PC-9 (cell line): ENCODE results near the gene HEXIM1. TPM values are rescaled to one million over a fixed set of nuclear protein-coding genes. Genes with fewer than 3 reads are reported as not detected.

Experiments used
- BruUV-seq: library from RNA; stranded (reverse); fragments of 400-500 nt; replicated peaks from 2 replicates; lab custom pipeline; 2021; lab: Mats Ljungman, UMichigan
- CTCF ChIA-PET: fragments of 300-600 bp; sonication (Branson Sonifier 250); formaldehyde crosslinking; loops from one replicate; lab custom pipeline; 2022; ENCODE audit warnings: antibody characterized with exemption; lab: Charles Lee
- POLR2A ChIA-PET: fragments of 300-600 bp; sonication (Branson Sonifier 250); formaldehyde crosslinking; loops from one replicate; lab custom pipeline; 2022; ENCODE audit warnings: antibody characterized with exemption; ENCODE audit not compliant: unreplicated experiment; lab: Charles Lee
- DNase-seq, 2 experiments: peaks; one replicate each; pipeline versions ENCODE4 v3.0.0 to v3.0.0-alpha.2; 2015 to 2022; ENCODE audit warnings: mixed read lengths in 1 of 2
- H2AFZ ChIP-seq: fragments of 200-600 bp; sonication (generic); 2 replicates; pipeline ENCODE4 v1.8.1; 2017; ENCODE audit warnings: antibody characterized with exemption
- H3F3A ChIP-seq: fragments of 200-600 bp; sonication (generic); 2 replicates; pipeline ENCODE4 v1.8.1; 2017; ENCODE audit warnings: antibody characterized with exemption, mild to moderate bottlenecking, low read depth; ENCODE audit not compliant: insufficient read depth
- H3K27ac ChIP-seq: fragments of 200-600 bp; sonication (generic); 2 replicates; pipeline ENCODE4 v1.6.1; 2016; ENCODE audit warnings: mixed run types
- H3K27me3 ChIP-seq: fragments of 200-600 bp; sonication (generic); 2 replicates; pipeline ENCODE4 v1.6.1; 2016; ENCODE audit warnings: low read depth, mixed run types; ENCODE audit not compliant: insufficient read depth
- H3K36me3 ChIP-seq: fragments of 200-600 bp; sonication (generic); 2 replicates; pipeline ENCODE4 v1.6.1; 2016; ENCODE audit warnings: low read depth, mixed run types
- H3K4me1 ChIP-seq: fragments of 200-600 bp; sonication (generic); replicated peaks from 2 replicates; pipeline ENCODE4 v1.6.1; 2016; ENCODE audit warnings: mixed run types; ENCODE audit not compliant: insufficient read depth
- H3K4me2 ChIP-seq: fragments of 200-600 bp; sonication (generic); 2 replicates; pipeline ENCODE4 v1.6.1; 2017; ENCODE audit warnings: mixed run types
- H3K4me3 ChIP-seq: fragments of 200-600 bp; sonication (generic); 2 replicates; pipeline ENCODE4 v1.6.1; 2016; ENCODE audit warnings: mixed run types
- H3K79me2 ChIP-seq: fragments of 200-600 bp; sonication (generic); 2 replicates; pipeline ENCODE4 v1.6.1; 2017; ENCODE audit warnings: low read depth, mixed run types
- H3K9me2 ChIP-seq: fragments of 200-600 bp; sonication (generic); 2 replicates; pipeline ENCODE4 v1.8.1; 2017; ENCODE audit warnings: mild to moderate bottlenecking; ENCODE audit not compliant: insufficient read depth
- H3K9me3 ChIP-seq: fragments of 200-600 bp; sonication (generic); 2 replicates; pipeline ENCODE4 v1.8.1; 2016; ENCODE audit warnings: low read depth; ENCODE audit not compliant: insufficient read depth
- H4K20me1 ChIP-seq: fragments of 200-600 bp; sonication (generic); 2 replicates; pipeline ENCODE4 v1.8.1; 2017; ENCODE audit not compliant: insufficient read depth
- EZH2 ChIP-seq: fragments of 200-600 bp; sonication (generic); IDR thresholded peaks from 2 replicates; pipeline ENCODE4 v1.8.0; 2017; ENCODE audit warnings: antibody characterized with exemption, low read depth
- intact Hi-C: fragments of 100-400 bp; cut with micrococcal nuclease; formaldehyde crosslinking; loops from one replicate; pipeline ENCODE4 v1.10.0; 2022; ENCODE audit not compliant: unreplicated experiment
- total RNA-seq: library from RNA; stranded (reverse); gene quantifications from 2 replicates; pipeline ENCODE4 v1.2.3, GENCODE V29; 2021
- TF ChIP-seq, protein P1 (sequence below): fragments of 200-600 bp; sonication (generic); conservative IDR thresholded peaks from 2 replicates; pipeline ENCODE4 v1.6.1; 2017; ENCODE audit warnings: mixed run types, antibody characterized with exemption, mild to moderate bottlenecking, moderate library complexity

HEXIM1 gene
- total RNA-seq, 1 experiment from 2014 or later, result 64.9 TPM

DNA sequence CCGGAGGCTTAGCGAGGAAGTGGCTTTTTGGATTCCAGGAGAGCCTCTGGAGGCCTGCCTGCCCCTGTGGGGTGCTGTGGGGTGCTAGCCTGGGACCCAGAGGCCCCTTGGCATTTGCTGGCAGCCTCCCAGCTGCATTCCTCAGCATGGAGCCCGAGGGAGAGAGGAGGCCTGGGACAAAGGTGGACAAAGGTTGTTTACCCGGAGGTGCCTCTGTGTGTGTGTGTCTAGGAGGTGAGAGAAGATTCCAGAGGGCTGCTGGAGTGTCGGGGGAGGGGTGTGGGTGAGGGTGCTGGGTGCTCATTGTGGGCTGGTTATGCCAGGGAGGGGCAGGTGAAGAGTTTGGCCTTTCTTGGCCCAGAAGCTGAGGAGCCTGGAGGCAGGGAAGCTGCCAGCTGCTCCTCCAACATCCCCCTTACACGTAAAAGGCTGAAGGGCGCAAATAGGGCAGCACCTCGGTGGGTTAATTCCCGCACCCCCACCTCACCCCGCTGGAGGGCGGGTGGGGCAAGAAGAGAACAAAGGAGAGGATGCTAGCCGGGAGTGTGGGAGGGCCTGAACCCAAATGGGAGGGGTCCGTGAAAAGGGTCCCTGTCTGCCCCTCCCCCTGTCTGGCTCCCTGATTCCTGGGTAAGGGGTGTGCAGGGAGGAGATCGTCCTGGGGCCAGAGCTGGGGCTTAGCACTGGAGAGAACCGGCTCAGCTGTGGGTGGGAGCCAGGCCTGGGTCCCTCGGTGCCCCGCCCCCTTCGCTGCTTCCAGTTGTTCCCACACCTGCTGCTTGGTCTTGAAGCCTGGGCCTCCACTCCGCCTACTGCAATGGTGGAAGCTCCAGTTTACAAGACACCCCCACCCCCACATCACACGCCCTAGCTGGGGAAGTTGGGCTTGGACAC lies 23.3 kb downstream of the HEXIM1 start:
- H3K79me2 ChIP-seq, result peaks cover 18% of the 10 kb centered on the region
- peak overlapping the region; percentile 94 for H3K4me2 ChIP-seq
- ChIA-PET CTCF (interaction anchor here (0.6 to 2.9 kb wide), 6 partner anchors 17 to 36 kb away, joined by 3 to 32 read pairs (median 6); partner anchors contain the start of gene ACBD4), POLR2A (interaction anchor here (0.5 to 2.8 kb wide), 10 partner anchors 10 to 1332 kb away, joined by 3 to 100 read pairs (median 5); partner anchors contain the start of genes HEXIM1 and HEXIM2)
- intact Hi-C loops, result loop anchor here (1.0 kb wide), 3 partner anchors 10 to 26 kb away; partner anchors contain the start of genes HEXIM1 and HEXIM2
- no peaks in the 10 kb centered on the region for H3K27me3 ChIP-seq
- H3F3A ChIP-seq, result peaks cover 86% of the 10 kb centered on the region
- H3K9me3 ChIP-seq, result no peaks in the 10 kb centered on the region
- no peaks in the 10 kb centered on the region; the same call in 1 of the 2 replicates for H3K36me3 ChIP-seq
- TF ChIP-seq, protein P1, sequence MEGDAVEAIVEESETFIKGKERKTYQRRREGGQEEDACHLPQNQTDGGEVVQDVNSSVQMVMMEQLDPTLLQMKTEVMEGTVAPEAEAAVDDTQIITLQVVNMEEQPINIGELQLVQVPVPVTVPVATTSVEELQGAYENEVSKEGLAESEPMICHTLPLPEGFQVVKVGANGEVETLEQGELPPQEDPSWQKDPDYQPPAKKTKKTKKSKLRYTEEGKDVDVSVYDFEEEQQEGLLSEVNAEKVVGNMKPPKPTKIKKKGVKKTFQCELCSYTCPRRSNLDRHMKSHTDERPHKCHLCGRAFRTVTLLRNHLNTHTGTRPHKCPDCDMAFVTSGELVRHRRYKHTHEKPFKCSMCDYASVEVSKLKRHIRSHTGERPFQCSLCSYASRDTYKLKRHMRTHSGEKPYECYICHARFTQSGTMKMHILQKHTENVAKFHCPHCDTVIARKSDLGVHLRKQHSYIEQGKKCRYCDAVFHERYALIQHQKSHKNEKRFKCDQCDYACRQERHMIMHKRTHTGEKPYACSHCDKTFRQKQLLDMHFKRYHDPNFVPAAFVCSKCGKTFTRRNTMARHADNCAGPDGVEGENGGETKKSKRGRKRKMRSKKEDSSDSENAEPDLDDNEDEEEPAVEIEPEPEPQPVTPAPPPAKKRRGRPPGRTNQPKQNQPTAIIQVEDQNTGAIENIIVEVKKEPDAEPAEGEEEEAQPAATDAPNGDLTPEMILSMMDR, result no peak
- TF ChIP-seq EZH2, result no peak
- no peaks in the 10 kb centered on the region for H3K9me2 ChIP-seq
- TSS peak; percentile 67 for BruUV-seq
- peak overlapping the region; percentile 60 for H3K4me3 ChIP-seq
- H2AFZ ChIP-seq, result 0 out of 2 replicates have a peak overlapping the region, but pooled peaks have one; percentile 0
- peak overlapping the region; percentile 95 for H3K27ac ChIP-seq
- H4K20me1 ChIP-seq, result no peaks in the 10 kb centered on the region
- DNase-seq, result peak; percentile 93 to 97
- H3K4me1 ChIP-seq, result peaks cover 88% of the 10 kb centered on the region

DNA sequence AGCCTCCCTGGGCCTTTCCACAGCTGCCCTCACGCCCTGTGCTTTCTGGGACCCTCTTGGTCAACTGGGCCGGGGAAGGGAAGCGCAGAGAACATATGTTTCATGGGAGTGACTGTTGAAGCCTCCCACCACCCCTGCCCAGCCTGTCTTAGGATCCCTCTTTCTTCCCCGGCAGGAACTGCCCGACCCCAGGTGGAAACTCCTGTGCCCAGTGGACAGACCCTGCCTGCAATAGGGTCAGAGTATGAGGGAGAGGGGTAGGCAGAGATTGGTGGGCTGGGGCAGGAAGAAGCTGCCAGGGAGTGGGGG lies 23.9 kb downstream of the HEXIM1 start:
- H3K4me2 ChIP-seq, result peak overlapping the region; percentile 94
- H2AFZ ChIP-seq, result no peak overlapping the region
- H3K27ac ChIP-seq, result peak overlapping the region; percentile 95
- intact Hi-C loops, result loop anchor here (1.0 kb wide), 1 partner anchor 24 kb away; the partner anchor contains the start of gene HEXIM1
- BruUV-seq, result no TSS peak
- peaks cover 93% of the 10 kb centered on the region for H3K4me1 ChIP-seq
- TF ChIP-seq EZH2, result no peak
- TF ChIP-seq, protein P1, result no peak
- no peaks in the 10 kb centered on the region for H3K9me2 ChIP-seq
- ChIA-PET CTCF (interaction anchor here (0.8 to 2.9 kb wide), 3 partner anchors 22 to 37 kb away, joined by 8 to 32 read pairs (median 12); partner anchors contain the start of gene ACBD4), POLR2A (interaction anchor here (0.6 to 2.8 kb wide), 8 partner anchors 10 to 164 kb away, joined by 3 to 100 read pairs (median 12); partner anchors contain the start of genes HEXIM1 and HEXIM2)
- DNase-seq, result no peak
- peaks cover 18% of the 10 kb centered on the region for H3K79me2 ChIP-seq
- H3K36me3 ChIP-seq, result no peaks in the 10 kb centered on the region; the same call in 1 of the 2 replicates
- H3F3A ChIP-seq, result peaks cover 92% of the 10 kb centered on the region
- no peaks in the 10 kb centered on the region for H3K9me3 ChIP-seq
- H3K27me3 ChIP-seq, result no peaks in the 10 kb centered on the region
- H4K20me1 ChIP-seq, result no peaks in the 10 kb centered on the region
- peak overlapping the region; percentile 60 for H3K4me3 ChIP-seq
